Smooth muscle cell (in vitro differentiated cells): Measurements from ENCODE around the gene SORCS1. TPM values are rescaled to one million over a fixed set of nuclear protein-coding genes. Genes with fewer than 3 reads are reported as not detected.

Experiments
- DNase-seq: peaks from one replicate; lab custom pipeline; 2025; ENCODE audit not compliant: unreplicated experiment; lab: John Stamatoyannopoulos, UW
- H2AFZ ChIP-seq: fragments of 200-600 bp; sonication (generic); 2 replicates; pipeline ENCODE4 v1.6.0; 2016; ENCODE audit warnings: antibody characterized with exemption, low read depth, mild to moderate bottlenecking
- H3F3A ChIP-seq: fragments of 200-600 bp; sonication (generic); 2 replicates; pipeline ENCODE4 v1.6.0; 2017; ENCODE audit warnings: antibody characterized with exemption, low read depth
- H3K27ac ChIP-seq: fragments of 200-600 bp; sonication (generic); 2 replicates; pipeline ENCODE4 v1.5.1; 2016; ENCODE audit warnings: low read depth, mild to moderate bottlenecking
- H3K27me3 ChIP-seq: fragments of 200-600 bp; sonication (generic); 2 replicates; pipeline ENCODE4 v1.6.1; 2016; ENCODE audit warnings: low read depth, mild to moderate bottlenecking
- H3K36me3 ChIP-seq: fragments of 200-600 bp; sonication (generic); 2 replicates; pipeline ENCODE4 v1.5.1; 2016; ENCODE audit warnings: low read depth
- H3K4me1 ChIP-seq: fragments of 200-600 bp; sonication (generic); 2 replicates; pipeline ENCODE4 v1.5.1; 2016; ENCODE audit warnings: low read depth
- H3K4me2 ChIP-seq: fragments of 200-600 bp; sonication (generic); 2 replicates; pipeline ENCODE4 v1.6.0; 2016; ENCODE audit warnings: mild to moderate bottlenecking
- H3K4me3 ChIP-seq: fragments of 200-600 bp; sonication (generic); 2 replicates; pipeline ENCODE4 v1.5.1; 2016; ENCODE audit warnings: mild to moderate bottlenecking
- H3K79me2 ChIP-seq: fragments of 200-600 bp; sonication (generic); 2 replicates; pipeline ENCODE4 v1.6.0; 2016; ENCODE audit warnings: low read depth, mild to moderate bottlenecking
- H3K9ac ChIP-seq: fragments of 200-600 bp; sonication (generic); 2 replicates; pipeline ENCODE4 v1.6.0; 2016; ENCODE audit warnings: low read depth
- H3K9me3 ChIP-seq: fragments of 200-600 bp; sonication (generic); replicated peaks from 2 replicates; pipeline ENCODE4 v1.5.1; 2016; ENCODE audit warnings: low read depth
- H4K20me1 ChIP-seq: fragments of 200-600 bp; sonication (generic); 2 replicates; pipeline ENCODE4 v1.6.0; 2016; ENCODE audit warnings: low read depth
- WGBS: methylation state at CpG from one replicate; pipeline ENCODE4 v1.1.7; 2016; ENCODE audit warnings: low lambda C conversion rate; 5-methylcytosine and 5-hydroxymethylcytosine counted together
- polyA plus RNA-seq: library from polyadenylated mRNA; unstranded; fragments of >200 nt; fragmentation: Nextera tagmentation; extraction: Ambion mirVana; gene quantifications from 2 replicates; pipeline ENCODE4 v1.2.1, GENCODE V29; 2016
- total RNA-seq: library from RNA; depleted of rRNA; stranded (reverse); fragments of >200 nt; gene quantifications from 2 replicates; pipeline ENCODE4 v1.2.3, GENCODE V29; 2014
- TF ChIP-seq, protein P1 (sequence below): fragments of 200-600 bp; sonication (generic); IDR thresholded peaks from 2 replicates; pipeline ENCODE4 v1.5.1; 2017; ENCODE audit warnings: borderline replicate concordance, mild to moderate bottlenecking, antibody characterized with exemption; ENCODE audit not compliant: insufficient read depth, poor library complexity, severe bottlenecking

The SORCS1 gene
- total and polyA plus RNA-seq, 2 experiments from 2014 or later, result 0.67 TPM; not detected in 1

DNA sequence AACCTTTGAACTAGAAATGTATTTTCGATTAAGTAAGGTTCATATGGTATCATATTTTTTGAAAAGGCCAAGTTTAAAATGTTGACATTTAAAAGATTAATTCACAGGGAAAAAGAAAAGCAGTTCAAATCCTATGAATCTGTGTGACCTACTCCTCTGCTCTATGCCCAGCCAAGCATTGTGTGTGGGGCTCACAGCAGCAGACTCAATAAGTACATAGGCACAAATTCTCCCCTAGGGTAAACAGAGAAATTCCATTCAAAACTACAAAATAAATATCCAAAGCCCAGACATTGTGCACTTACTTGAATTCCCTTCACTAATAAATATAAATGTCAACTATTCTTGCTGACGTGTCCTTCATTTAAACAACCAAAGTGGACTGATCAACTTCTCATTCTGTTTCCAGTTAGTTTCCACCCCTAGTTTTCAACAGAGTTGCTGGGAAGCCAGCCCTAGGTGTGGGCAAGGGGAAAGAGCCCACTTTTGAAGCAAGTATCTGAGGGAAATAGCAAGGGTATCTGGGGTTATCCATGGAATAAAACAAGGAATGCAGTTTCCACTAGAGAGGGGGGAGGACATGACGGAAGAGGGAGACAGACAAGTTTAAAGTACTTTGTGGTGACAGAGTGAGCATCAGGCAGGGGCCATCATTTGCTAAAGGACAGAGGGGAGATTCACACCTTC is 533.3 kb downstream of the SORCS1 start:
- no peaks in the 10 kb centered on the region for H3K4me1 ChIP-seq
- H3K79me2 ChIP-seq, result no peaks in the 10 kb centered on the region
- no peaks in the 10 kb centered on the region for H4K20me1 ChIP-seq
- peaks cover 25% of the 10 kb centered on the region for H3K27me3 ChIP-seq
- no peaks in the 10 kb centered on the region for H3F3A ChIP-seq
- H3K27ac ChIP-seq, result no peak overlapping the region
- DNase-seq, result no peak
- H3K9ac ChIP-seq, result no peak overlapping the region
- no peak overlapping the region for H3K4me2 ChIP-seq
- H3K36me3 ChIP-seq, result no peaks in the 10 kb centered on the region
- TF ChIP-seq, protein P1, sequence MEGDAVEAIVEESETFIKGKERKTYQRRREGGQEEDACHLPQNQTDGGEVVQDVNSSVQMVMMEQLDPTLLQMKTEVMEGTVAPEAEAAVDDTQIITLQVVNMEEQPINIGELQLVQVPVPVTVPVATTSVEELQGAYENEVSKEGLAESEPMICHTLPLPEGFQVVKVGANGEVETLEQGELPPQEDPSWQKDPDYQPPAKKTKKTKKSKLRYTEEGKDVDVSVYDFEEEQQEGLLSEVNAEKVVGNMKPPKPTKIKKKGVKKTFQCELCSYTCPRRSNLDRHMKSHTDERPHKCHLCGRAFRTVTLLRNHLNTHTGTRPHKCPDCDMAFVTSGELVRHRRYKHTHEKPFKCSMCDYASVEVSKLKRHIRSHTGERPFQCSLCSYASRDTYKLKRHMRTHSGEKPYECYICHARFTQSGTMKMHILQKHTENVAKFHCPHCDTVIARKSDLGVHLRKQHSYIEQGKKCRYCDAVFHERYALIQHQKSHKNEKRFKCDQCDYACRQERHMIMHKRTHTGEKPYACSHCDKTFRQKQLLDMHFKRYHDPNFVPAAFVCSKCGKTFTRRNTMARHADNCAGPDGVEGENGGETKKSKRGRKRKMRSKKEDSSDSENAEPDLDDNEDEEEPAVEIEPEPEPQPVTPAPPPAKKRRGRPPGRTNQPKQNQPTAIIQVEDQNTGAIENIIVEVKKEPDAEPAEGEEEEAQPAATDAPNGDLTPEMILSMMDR, result no peak
- no peaks in the 10 kb centered on the region for H3K9me3 ChIP-seq
- no peak overlapping the region for H3K4me3 ChIP-seq
- 85% methylated on average over 3 of the region's 3 CpGs for WGBS
- no peak overlapping the region for H2AFZ ChIP-seq

DNA sequence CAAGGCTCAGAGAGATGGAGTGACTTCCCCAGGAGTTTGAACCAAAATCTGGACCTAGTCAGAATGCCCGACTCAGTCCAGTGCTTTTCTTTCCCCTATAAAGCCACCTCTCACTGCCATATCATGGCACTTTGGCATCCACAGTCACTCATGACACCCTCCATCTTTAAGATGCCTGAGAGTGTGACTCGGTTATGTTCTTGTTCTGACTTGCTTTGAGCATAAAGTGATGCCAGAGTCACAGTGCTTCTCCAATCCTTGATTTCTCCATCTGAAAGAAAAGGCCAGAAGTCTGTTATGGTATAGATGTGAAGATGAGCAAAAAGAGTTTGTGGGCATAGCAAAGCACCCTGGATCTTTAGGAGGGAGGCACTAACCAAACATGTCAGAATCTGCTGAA is 538.1 kb downstream of the SORCS1 start:
- Histone ChIP-seq H3K79me2 (no peaks in the 10 kb centered on the region), H3K27me3 (peaks cover 25% of the 10 kb centered on the region), H3F3A (no peaks in the 10 kb centered on the region), H3K27ac (no peak overlapping the region), H3K4me1 (no peaks in the 10 kb centered on the region), H4K20me1 (no peaks in the 10 kb centered on the region), H3K36me3 (no peaks in the 10 kb centered on the region), H3K9ac (no peak overlapping the region), H3K9me3 (no peaks in the 10 kb centered on the region), H3K4me3 (no peak overlapping the region), H3K4me2 (no peak overlapping the region), H2AFZ (no peak overlapping the region)
- TF ChIP-seq, protein P1, result no peak
- 95% methylated on average over 2 of the region's 2 CpGs for whole genome bisulfite sequencing
- DNase-seq, result no peak

DNA sequence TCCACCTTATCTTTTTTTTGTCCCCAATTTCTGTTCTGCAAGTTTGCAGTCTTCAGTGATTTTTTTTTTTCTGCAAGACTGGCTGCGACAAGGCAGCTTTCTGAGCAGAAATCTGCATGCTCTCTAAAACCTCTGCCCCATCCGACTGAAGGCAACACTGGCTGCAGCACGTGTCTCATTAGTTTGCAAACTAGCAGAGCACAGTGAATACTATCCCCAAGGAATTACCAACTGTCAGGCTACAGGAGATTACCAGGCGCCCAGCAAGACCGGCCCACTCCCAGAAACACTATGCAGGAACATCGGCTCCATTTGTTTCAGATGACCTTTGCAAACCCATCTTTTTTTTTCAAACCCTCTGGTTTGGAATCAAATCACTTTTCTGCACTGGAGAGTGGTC is 538.8 kb downstream of the SORCS1 start:
- Histone ChIP-seq H4K20me1 (no peaks in the 10 kb centered on the region), H3K4me1 (no peaks in the 10 kb centered on the region), H3K79me2 (no peaks in the 10 kb centered on the region), H3K4me2 (no peak overlapping the region), H3F3A (no peaks in the 10 kb centered on the region), H3K9me3 (no peaks in the 10 kb centered on the region), H3K9ac (no peak overlapping the region), H3K36me3 (no peaks in the 10 kb centered on the region), H3K4me3 (no peak overlapping the region), H2AFZ (no peak overlapping the region), H3K27ac (no peak overlapping the region), H3K27me3 (peaks cover 25% of the 10 kb centered on the region)
- no peak for DNase-seq
- WGBS, result 47% methylated on average over 6 of the region's 6 CpGs
- TF ChIP-seq, protein P1, result no peak

DNA sequence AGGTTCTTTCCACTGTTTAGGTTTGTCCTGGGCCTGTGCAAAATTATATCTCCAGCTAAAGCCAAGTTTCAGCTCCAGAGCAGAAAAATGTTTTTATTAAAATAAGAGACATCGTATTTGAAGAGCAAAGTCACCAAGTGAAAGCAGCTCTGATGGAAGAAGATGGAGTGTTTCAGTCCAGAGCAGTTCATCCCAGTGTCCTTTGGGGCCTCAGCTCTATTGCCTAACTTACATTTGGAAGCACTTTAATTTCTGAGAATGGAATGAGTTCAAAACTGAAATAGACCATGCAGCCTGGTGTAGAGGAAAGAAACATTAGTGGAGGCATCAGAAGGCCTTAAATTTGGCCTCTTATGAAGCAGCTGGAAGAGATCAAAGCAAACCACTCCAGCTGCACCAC is 545.2 kb downstream of the SORCS1 start:
- H3K27ac ChIP-seq, result no peak overlapping the region
- no peaks in the 10 kb centered on the region for H3K27me3 ChIP-seq
- no peak overlapping the region for H2AFZ ChIP-seq
- no peaks in the 10 kb centered on the region for H3K36me3 ChIP-seq
- H3K79me2 ChIP-seq, result no peaks in the 10 kb centered on the region
- no peak overlapping the region for H3K4me2 ChIP-seq
- H3K9me3 ChIP-seq, result no peaks in the 10 kb centered on the region
- no peak overlapping the region for H3K9ac ChIP-seq
- DNase-seq, result no peak
- no peaks in the 10 kb centered on the region for H3K4me1 ChIP-seq
- WGBS, result 96% methylated on average over 1 of the region's 1 CpG
- no peak overlapping the region for H3K4me3 ChIP-seq
- TF ChIP-seq, protein P1, result no peak
- no peaks in the 10 kb centered on the region for H4K20me1 ChIP-seq
- H3F3A ChIP-seq, result no peaks in the 10 kb centered on the region
